Hepatic stellate cell (primary cell): ENCODE data around the gene IFIT5.
"Not testable (repeated sequence)": the region's sequence is repeated elsewhere in the genome, so short reads cannot be mapped to it uniquely, and the experiment has no call there.

Source experiments
- DNase-seq: peaks from one replicate; pipeline ENCODE4 v3.0.0; 2011; ENCODE audit warnings: low spot score

Gene IFIT5

DNA sequence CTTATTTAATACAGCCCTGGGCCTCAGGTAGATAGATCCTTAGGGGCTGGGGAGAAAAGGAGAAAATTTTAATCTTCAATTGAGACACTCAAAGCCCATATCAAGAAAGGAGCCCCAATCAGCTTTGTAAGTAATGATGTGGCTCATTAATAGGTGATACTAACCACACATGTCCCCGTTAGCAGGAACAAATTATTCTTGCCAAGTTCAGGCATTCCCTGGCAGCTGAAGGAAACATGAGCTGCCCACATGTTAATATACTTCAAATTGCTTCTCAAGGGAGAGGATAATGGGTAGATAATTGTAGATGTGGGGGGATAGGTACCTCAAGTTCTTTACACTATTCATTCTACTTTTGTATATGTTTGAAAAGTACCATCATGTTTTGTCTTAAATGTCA lies 14.5 kb downstream of the IFIT5 start:
- DNase-seq = no peak

GRCh38 chr10:89431977-89432376 lies 17.6 kb downstream of the IFIT5 start:
- no peak for DNase-seq

DNA sequence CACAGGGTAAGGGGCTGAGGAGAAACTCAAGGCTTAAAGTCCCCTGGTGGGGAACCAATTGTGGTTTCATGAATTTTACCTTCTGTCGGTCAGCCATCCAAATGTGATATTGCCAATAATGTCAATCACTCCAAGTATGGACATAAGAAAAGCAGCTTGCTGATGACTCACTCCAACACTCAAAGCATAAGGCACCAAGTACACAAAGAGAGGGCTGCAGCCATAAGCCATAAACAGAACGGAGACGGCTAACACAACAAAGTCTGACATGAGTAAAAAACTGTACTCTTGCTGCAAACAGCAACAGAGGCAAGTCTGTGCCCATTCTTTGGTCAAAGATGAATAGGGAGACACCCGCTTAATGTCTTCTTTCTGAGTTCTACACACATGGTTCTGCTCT lies 24.2 kb downstream of the IFIT5 start:
- no peak for DNase-seq

GRCh38 chr10:89440226-89441009 lies 26.1 kb downstream of the IFIT5 start:
- DNase-seq = no peak

DNA sequence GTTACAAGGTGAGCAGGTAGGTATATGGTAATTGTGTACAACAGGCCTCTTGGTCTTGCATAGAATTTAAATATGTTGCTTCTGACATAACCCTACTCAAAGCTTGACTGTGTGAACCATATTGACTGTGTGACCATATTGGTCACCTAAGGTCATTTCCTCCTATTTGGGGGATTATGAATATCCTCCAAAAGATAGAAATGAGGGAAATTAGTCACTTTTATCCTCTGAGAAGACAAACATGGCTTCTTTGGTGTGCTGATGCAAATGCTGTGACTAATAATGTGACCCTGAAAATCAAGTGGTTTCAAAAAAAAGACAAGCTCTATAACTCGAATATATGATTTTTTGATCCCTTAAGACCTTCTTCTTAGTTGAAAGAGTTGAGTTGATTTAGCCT lies 27.9 kb downstream of the IFIT5 start:
- DNase-seq = no peak

DNA sequence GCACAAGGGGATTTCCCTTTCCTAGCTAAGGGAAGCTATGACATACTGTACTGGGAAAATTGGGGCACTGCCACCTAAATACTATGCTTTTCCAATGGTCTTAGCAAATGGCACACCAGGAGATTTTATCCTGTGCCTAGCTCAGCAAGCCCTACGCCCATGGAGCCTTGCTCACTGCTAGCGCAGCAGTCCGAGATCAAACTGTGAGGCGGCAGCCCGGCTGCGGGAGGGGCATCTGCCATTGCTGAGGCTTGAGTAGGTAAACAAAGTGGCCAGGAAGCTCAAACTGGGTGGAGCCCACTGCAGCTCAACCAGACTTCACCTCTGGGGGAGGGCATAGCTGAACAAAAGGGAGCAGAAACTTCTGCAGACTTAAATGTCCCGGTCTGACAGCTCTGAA lies 30.5 kb downstream of the IFIT5 start:
- not testable (repeated sequence) for DNase-seq

GRCh38 chr10:89450901-89451300 lies 36.5 kb downstream of the IFIT5 start:
- no peak for DNase-seq

- no peak for DNase-seq
Observed at GRCh38 chr10:89452193-89452592, 37.8 kb downstream of the IFIT5 start.

DNA sequence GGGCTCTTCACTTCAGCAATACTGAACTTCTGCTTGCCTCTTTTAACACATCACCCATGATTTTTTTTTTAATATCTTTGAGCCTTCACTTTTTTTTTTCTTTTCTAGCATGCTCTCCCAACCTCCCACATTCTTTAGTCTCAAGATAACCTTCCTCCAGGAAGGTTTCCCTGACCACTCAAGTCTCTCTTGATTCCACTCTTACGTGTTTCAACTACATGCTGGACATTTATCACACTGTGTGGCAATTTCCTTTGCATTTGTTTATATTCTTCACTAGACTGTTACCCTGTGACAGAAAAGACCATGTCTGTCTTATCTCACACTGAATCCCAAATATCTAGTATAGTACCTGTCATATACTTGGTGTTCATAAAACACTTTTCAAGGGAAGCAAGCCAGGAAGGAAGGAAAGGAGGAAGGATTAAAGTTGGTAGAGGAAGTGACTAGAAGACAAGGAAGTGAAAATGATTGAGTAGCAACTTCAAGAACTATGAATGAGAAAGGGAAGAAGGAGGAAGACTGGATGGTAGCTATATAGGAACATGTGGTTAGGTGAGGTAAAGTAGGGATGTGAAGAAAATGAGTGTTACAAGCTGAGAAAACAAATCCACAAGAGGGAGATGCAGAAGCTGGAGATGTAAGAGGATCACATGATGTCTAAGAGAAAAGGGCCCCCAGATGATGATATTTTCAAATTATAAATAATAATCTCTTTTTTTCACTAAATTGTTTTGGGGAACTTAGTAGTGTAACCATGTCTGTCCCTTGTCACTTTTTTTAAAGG lies 40.4 kb downstream of the IFIT5 start:
- DNase-seq = no peak

GRCh38 chr10:89458291-89458690 lies 43.9 kb downstream of the IFIT5 start:
- no peak for DNase-seq

DNA sequence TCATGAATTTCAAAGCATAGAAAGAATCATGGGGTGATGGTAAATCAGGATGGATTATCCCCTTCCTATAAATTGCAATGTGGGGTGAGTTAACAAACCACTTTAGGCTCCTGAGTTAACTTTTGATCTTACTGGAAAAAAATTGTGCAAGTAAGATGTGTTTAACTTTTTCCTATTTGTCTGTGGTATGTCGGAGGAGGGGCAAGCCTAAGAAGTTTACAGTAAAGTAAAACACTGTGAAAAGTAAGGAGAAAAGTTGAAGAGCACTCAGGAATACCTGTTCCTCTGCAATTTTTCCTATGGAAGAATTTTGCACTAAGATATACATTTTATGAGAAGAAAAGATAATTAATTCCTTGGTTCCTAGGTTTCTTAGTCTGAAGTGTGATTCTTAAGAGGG lies 44.4 kb downstream of the IFIT5 start:
- DNase-seq = no peak

GRCh38 chr10:89463846-89464537 lies 49.6 kb downstream of the IFIT5 start:
- DNase-seq = no peak

DNA sequence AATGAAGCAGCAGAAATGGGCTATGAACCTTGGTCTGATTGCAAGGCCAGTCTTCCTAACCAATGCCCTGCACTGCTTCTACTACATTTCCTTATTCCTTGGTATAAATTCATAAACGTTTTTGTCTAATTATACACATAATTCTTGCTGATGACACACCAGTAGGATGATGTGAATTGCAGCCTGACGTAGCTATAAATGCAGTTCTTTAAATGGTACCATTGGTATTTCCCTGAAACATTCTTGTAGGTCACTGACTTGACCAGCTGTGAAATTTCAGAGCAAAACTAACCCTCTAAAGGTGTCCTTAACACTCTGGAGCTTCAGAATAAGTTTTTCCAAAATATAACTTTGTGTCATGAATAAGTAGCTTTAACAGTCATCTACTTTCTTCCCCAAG lies 50.8 kb downstream of the IFIT5 start:
- no peak for DNase-seq

DNA sequence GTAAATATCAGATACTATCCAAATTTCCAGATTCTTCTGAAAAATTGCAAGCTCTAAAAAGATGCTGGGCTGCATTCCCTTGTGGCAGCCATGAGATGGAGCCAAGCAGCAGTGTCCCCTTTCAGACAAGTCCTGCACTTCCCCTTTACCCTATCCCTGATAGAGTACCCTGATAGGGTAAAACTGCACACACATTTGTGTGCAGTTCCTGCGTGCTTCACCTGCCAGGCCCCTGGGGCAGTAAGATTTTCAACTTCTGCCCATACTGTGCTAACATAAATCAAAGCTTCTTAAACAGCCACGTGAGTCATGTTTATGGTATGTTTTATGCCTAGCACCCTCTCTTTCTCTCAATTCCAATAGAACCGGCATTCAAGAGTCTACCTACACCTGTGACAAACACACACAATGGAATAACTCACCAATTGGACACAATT lies 52.2 kb downstream of the IFIT5 start:
- DNase-seq = no peak

DNA sequence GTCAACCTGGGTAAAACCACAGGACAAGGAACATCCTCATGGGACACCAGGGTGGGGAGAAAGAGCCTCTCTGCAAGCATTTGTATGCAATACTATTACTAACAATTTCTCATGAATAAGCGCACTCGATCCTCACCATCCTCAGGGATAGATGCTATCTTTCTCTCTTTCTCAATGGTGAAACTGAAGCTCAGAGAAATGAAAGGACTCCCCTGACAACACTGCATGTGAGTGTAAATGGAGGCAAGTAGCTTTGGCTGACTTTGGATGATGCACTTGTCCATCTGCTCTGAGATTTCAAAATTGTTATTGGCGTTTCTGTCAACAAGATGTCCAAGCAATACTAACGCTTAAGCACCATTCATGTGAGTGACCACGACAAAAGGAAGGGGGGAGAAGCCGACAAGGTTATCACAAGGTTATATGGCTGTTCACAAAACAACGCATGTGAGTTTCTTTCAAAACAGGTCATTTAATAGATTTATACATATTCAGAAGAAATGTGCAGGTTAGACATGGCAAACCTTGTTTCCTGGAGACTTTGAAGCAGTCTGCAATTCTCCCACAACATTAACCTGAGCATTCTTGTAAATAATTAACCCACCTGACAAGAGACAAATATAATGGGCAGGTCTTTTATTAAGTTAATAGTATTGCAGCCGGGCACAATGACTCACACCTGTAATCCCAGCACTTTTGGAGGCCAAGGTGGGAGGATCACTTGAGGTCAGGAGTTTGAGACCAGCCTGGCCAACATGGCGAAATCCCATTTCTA lies 54.0 kb downstream of the IFIT5 start:
- no peak for DNase-seq

DNA sequence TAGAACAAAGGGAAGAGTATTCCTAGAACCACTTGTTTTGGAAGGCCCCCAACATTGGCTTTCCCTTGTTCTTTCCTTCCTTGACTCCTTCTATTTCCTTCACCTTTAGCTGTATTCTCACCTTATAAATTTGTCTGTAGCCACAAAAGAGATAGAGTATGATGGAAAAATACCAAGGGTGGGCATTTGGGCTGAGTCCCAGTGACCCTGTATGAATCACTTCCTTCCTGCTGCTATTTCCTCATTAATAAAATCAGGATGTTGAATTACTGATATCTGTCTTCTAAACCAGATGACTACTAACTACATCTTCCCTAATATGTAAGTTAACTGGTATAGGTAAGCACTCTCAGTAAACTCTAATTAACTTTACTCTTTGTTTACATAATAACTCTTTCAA lies 55.1 kb downstream of the IFIT5 start:
- no peak for DNase-seq
